ELR (cell line): Measurements from ENCODE around the gene CHADL.
"Not testable (repeated sequence)": the region's sequence is repeated elsewhere in the genome, so short reads cannot be mapped to it uniquely, and the experiment has no call there.

Source experiments
- DNase-seq: peaks from one replicate; pipeline ENCODE4 v3.0.0-alpha.2; 2015; ENCODE audit warnings: low read depth

CHADL gene

DNA sequence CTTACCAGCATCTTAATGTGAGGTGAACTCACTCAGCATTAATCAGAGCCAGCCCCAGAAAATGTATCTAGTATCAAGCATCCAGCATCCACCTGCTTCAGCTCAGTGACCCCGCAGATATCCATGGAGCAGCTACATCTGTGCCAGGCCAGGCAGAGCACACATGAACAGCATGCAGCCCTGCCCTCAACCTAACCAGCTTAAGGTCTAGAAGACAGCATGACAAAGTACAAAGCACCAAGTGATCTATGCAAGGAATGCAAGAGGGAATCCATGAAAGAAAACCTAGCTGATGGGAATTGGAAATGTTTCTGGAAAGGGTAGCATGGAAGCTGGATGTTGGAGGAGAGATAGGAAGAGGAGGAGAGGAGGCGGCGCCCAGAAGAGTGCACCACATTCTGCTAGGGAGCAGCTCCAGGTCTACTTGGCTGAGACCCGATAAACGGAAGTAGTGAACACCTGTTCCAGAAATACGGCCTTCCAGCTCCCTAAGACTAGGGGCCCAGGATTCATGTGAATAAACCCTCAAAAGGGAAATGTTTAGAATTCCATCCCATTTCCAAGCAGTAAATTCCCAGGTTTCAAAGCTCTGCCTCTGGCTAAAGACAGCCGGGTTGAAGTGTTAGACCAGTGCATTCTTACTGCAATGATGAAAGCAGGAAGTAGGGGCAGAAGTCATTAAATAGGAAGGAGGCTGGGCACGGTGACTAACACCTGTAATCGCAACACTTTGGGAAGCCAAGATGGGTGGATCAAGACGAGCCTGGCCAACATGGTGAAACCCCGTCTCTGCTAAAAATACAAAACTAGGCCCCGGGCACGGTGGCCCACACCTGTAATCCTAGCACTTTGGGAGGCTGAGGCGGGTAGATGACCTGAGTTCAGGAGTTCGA lies 59.1 kb downstream of the CHADL start:
- DNase-seq, result peak; percentile 83

DNA sequence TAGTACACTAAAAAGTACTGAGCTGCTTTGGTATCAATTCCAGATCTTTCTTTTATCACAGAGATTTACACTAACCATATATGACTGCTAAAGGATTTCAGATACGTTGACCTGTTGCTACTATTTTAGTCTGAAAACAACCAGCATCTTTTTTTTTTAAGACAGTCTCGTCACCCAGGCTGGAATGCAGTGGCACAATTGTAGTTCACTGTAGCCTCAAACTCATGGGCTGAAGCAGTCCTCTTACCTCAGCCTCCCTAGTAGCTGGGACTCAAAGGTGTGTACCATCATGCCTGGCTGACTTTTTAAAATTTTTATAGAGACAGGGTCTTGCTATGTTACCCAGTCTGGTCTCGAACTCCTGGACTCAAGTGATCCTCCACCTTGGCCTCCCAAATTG lies 59.8 kb downstream of the CHADL start:
- no peak for DNase-seq

DNA sequence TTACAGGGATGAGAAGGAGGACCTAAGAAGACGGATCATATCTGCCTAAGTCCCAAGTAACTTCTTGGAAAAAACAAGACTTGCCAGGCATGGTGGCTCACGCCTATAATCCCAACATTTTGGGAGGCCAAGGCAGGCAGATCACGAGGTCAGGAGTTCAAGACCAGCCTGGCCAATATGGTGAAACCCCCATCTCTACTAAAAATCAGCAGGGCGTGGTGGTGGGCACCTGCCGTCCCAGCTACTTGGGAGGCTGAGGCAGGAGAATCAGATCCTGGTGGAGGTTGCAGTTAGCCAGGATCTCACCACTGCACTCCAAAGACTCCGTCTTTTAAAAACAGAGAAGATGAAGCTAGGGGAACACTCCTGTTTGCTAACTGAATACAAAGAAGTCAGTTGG lies 60.4 kb downstream of the CHADL start:
- DNase-seq, result not testable (repeated sequence)
